Gastroesophageal sphincter (tissue), 2 donors: Measurements from ENCODE around the gene ANXA4.

ENCODE experiments used
- EP300 ChIP-seq: sonication (generic); formaldehyde crosslinking; IDR thresholded peaks from one replicate; pipeline ENCODE4 v1.6.1; 2017; ENCODE audit warnings: antibody characterized with exemption, mild to moderate bottlenecking
- POLR2A ChIP-seq, 2 donors: fragments of 450-650 bp; IDR thresholded peaks; one replicate each; pipeline ENCODE4 v1.6.1; 2017; ENCODE audit warnings: antibody characterized with exemption in 2 of 2, mild to moderate bottlenecking in 2 of 2, moderate library complexity in 1 of 2
- POLR2AphosphoS5 ChIP-seq: sonication (generic); formaldehyde crosslinking; IDR thresholded peaks from one replicate; pipeline ENCODE4 v1.6.1; 2017; ENCODE audit warnings: antibody characterized with exemption

DNA sequence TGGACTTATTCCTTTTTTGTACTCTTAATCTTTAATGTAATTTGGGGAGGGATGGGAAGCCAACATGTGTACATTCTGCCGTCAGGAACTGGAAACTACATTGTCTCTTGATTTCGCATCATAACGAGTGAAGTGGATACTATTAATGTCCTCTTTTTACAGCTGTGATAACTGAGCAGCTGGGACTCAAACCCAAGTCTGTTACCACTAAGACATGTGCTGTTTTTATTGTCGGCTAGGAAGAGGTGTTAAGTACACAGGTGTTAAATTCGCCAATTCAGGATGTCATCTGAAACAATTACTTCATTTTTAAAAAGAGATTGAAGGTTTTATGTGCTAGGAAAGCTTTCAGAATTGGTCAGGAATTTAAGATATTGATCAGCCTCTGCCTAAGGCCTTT is 94.4 kb downstream of the ANXA4 start:
- TF ChIP-seq POLR2A (IDR thresholded peaks at IDR 0.05), result no peak
- TF ChIP-seq EP300, result no peak
- TF ChIP-seq POLR2AphosphoS5, result no peak
